Stimulated activated CD8-positive, alpha-beta memory T cell treated with anti-CD3 and anti-CD28 coated beads, Interleukin-15, amount 100 ng/mL, for 48 hours (primary cell): ENCODE data around the gene GPR108.

Source experiments
- DNase-seq, 2 donors: peaks; one replicate each; pipeline ENCODE4 v3.0.0-alpha.2; 2020; ENCODE audit warnings: low read depth in 2 of 2

Gene GPR108

GRCh38 chr19:6737873-6738786 is 750 bp upstream of the GPR108 start:
- DNase-seq: peak; percentile 69 to 74

- no peak for DNase-seq
Observed at GRCh38 chr19:6736917-6737283, 480 bp downstream of the GPR108 start.

DNA sequence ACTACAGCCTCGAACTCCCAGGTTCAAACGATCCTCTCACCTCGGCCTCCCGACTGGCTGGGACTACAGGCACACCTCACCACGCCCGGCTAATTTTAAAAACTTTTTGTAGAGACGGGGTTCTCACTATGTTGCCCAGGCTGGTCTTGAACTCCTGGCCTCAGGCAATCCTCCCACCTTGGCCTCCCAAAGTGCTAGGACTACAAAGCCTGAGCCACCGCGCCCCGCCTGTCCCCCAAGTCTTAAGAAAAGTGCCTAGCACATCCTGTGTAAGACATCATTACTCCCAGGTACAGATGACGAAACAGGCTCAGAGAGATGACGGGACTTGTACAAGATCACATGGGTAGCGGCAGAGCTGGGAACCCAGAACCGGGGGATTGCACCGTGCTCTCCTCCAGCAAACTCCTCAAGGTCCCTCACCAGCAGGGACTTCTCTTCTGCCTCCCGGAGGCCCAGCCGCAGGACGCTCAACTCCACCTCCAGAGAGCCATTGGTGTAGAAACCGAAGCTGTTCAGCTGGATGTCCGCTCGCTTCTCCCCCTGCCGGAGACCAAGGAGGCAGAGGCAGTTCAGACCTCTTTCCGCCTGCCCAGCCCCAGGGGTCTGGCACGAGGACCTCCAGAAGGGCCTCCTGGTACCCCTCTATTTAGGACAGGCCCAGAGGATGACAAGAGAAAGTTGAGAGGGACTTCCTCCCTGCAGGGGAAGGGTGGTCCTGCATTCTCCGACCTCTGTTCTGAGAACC is 1.0 kb downstream of the GPR108 start:
- DNase-seq: peak; percentile 62 to 65

DNA sequence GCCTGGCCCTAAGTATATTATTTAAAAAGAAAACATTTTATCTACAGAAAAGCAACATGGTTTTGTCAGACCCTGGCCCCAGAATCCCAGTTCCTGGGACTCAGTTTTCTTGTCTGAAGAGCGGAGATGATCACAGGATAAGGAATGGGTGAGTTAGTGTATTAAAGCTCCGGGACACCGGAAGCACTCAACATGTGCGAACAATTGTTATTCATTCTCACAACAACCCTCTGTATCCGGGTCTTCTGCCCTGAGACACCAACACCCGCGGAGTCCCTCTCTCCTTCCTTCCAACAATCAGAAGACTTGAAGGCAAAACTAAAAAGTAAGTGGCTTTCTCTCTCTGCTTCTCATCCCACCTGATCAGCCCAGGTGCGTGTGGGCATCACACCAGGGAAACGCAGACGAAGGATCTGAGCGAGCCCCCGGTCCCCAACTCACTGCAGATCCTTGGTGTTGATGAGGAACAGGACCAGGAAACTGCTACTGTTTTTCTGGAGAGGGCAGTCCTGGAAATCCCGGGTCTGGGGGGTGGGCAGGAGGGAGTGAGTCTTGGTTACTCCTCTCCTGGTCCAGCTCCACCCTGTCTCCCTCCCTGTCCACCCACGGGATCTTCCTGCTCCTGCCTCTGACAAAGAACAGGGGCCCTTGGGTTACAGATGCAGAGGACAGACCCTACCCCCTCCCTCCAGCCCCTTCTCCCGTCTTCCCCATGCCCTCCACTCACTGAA is 2.0 kb downstream of the GPR108 start:
- DNase-seq: no peak

DNA sequence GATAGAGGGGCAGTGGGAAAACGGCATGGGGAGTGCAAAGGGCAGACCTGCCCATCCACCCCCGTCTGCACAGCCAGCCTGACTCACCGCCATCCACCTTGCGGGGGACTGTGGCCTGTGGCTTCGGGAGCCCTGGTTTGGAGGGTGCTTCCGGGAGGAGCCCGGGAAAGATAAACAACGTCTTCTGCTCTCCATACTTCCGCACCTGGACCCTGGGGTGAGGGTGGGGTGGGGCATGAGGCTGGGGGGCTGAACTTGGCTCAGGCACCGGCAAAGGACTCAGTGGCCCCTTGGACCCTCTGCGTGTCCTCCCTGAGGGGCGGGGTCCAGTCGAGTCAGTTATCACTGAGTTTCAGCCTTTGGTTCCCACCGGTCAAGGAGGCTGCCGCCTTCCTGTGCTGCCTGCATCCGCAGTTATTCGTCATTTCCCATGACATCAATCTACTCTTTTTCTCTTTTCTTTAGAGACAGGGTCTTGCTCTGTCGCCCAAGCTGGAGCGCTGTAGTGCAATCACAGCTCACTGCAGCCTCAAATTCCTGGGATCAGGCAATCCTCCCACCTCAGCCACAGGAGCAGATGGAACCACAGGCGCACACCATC is 3.2 kb downstream of the GPR108 start:
- no peak for DNase-seq

GRCh38 chr19:6733338-6734095 is 3.9 kb downstream of the GPR108 start:
- DNase-seq: no peak

- no peak for DNase-seq
Observed at GRCh38 chr19:6732803-6733337, 4.5 kb downstream of the GPR108 start.

GRCh38 chr19:6731822-6732221 is 5.6 kb downstream of the GPR108 start:
- no peak for DNase-seq

DNA sequence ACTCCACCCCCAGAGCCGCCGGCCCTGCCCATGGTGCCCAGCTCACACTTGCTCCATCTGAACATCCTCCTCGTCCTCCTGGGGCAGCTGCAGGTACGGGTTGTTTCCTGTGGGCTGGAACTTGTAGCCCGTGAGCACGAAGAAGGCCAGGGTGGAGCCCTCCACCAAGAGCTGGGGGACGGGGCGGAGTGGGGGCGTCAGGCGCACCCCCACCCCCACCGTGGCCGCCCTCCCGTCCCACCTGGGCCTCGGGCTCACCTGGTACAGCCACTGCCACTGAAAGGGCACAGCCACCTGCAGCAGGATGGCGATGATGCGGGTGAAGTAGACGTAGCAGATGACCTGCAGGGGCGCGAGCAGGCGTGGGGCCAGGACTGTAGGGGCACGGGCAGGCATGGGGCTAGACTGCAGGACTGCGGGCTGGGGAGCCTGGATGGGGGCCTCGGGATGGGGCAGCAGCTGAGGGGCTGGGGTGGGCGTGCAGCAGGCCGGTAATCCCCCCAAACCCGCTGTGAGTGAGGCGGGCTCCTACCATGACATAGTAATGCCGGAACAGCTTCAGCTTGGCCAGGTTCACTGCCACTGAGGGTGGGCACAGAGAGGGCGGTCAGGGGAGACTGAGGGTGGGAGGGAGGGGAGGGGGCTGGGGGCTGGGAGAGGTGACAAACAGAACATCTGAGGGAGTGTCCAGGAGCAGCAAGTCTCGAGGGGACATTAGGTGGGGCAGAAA is 6.3 kb downstream of the GPR108 start:
- no peak for DNase-seq

DNA sequence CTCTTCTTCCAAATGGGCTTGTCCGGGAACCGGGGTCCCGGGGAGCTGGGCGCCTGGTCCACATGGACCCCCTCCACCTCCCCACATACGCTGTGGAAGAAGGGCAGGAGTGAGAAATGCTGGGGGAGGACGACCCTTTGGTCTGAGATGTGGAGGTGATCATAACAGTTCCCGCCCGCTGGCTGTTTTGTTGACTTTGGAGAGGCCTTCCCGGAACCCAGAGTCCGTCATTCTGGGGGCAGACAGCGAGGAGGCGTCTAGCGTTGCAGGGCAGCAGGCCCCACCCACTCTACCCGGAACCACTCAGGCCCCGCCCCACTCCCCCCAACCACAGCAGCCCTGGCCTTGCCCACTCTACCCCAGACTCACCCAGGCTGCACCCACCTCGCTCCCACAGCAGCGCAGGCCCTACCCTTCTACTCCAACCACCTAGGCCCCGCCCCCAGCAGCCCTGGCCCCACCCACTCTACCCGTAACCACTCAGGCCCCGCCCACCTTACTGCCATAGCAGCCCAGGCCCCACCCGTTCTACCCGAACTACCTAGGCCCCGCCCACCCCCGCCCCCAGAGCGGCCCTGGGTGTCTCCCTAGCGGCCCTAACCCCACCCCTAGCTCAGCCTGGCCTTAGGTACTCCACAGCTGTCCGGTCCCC is 7.1 kb downstream of the GPR108 start:
- DNase-seq: no peak

- DNase-seq: no peak
Observed at GRCh38 chr19:6729573-6730152, 7.7 kb downstream of the GPR108 start.

- DNase-seq: no peak
Observed at GRCh38 chr19:6728346-6728745, 9.0 kb downstream of the GPR108 start.

GRCh38 chr19:6725513-6726231 is 11.7 kb downstream of the GPR108 start:
- DNase-seq: no peak

- DNase-seq: no peak
Observed at GRCh38 chr19:6724631-6725492, 12.5 kb downstream of the GPR108 start.

DNA sequence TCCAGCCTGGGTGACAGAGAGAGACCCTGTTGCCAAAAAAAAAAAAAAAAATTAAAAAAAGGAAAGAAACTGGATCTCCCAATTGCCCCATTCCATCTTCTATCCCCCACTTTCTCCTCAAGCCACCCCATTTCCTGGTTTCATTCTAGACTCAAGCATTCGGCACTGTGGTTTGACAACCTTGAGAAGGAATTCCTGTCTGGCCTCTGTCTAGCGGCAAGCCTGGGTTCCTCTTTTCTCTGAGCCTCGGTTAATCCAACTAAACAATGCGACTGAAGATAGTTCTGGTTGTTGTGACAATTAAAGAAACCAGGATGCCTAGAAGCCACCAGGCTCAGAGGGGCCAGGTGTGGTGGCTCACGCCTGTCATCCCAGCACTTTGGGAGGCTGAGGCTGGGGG is 13.6 kb downstream of the GPR108 start:
- DNase-seq: no peak

DNA sequence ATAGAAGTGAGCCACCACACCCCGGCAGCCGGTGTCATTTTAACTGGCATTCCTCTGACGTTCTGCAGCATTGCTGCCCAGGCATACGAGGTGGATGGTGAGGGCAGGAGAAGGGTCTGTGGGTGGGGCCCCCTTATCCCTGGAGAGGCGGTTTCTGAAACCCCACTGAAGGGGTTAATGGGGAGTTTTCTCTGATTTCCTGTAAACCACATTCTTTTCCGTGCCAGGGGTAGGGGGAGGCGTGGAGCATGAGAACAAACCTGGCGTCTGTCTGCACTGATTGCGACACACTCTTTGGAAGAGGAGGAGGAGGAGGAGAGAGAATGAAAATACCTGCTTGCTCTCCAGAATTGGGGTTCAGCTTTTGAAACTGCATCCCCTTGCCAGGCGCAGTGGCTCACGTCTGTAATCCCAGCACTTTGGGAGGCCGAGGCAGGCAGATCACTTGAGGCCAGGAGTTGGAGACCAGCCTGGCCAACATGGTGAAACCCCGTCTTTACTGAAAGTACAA is 14.2 kb downstream of the GPR108 start:
- no peak for DNase-seq

GRCh38 chr19:6721773-6722172 is 15.6 kb downstream of the GPR108 start:
- DNase-seq: no peak

GRCh38 chr19:6721138-6721474 is 16.3 kb downstream of the GPR108 start:
- no peak for DNase-seq
